CD4-positive, alpha-beta T cell treated with Interleukin-21 for 1 hour (primary cell): ENCODE data around the gene DAP3.
"Not testable (repeated sequence)": the region's sequence is repeated elsewhere in the genome, so short reads cannot be mapped to it uniquely, and the experiment has no call there.

Experiments
- DNase-seq: peaks from one replicate; pipeline ENCODE4 v3.0.0-alpha.2; 2020

The DAP3 gene

GRCh38 chr1:155687705-155688323 is 1.1 kb upstream of the DAP3 start:
- peak; percentile 32 for DNase-seq

DNA sequence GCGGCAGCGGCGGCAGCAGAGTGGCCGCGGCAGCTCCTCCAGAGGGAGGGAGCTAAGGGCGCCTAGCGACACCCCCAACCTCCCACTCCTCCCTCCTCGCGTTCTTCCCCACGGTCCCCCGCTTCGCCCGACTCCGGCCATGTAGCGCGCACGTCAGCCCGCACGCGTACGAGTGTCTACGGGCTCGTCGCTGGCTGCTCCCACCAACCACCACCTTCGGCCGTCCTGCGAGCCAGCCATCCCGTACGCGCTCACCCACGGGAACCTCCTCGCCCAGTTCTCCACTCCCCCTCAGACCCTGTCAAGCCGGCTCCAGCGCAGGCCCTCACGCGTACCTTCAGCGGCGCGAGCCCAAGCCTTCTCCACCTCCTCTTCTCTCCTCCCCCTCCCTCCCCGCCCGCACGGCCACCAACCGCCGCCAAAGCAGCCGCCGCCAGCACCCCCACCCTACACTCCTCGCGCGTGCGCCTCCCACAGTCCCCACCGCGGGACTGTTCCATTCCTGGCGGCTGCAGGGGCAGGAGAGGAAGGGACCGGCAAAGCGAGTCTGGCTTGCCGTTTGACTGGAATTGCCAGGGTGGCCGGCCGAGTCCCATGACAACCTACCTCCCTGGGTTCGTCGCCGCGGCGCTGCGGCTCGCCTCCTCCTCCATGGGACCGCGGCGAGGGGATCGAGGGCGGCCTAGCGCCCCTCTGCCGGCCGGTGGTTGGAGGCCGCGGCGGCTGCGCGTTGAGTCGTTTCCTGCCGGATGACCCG is 389 bp upstream of the DAP3 start, which contains the start of gene YY1AP1:
Gene YY1AP1 (minus strand): TSS at position 451 of the 757 bp plus-strand sequence. CDS start 8,338 bp downstream, outside the sequence.
- DNase-seq = peak; percentile 92

DNA sequence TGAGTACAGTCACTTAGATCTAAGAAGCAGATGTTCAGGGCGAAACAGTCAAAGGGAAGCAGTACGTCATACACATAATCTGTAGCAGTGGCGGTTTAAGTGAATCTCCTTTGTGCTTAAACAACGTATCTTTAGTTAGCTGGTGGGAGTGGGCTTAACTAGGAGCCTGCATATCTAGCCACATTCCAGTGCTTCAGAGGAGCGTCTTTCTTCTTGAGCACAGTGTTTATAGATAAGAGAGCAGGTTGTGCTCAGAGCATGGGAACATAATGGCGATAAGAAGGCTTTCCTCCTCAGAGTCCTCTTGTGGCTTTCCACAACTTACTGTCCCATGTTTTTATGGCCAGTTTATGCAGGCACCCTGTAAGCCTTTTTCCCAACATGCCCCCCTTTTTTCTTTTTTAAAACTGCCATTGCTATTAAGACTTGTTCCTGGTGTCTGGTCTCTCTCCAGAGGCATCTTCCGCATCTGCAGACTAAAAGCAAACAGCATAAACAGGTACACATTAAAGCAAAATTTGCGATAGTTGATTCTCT is 3.2 kb downstream of the DAP3 start:
- DNase-seq = no peak

DNA sequence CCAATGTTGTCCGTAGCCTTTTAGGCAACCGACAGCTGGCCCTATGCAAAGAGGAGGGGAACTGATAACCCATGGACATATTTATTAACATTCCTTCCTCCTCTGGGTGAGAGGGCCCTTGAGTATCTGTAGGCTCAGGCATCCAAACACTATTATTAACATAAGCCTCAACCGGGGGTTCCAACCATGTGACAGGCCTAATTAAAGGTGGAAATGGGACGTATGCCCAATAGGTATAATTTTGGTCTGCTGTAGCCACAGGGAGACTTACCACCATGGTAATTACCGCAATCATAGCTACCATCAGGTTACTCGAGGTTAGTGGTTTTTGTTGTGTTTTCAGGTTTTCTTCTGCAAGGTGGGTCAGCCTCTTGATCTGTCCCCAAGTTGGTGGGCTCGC is 5.3 kb downstream of the DAP3 start:
- DNase-seq = no peak

DNA sequence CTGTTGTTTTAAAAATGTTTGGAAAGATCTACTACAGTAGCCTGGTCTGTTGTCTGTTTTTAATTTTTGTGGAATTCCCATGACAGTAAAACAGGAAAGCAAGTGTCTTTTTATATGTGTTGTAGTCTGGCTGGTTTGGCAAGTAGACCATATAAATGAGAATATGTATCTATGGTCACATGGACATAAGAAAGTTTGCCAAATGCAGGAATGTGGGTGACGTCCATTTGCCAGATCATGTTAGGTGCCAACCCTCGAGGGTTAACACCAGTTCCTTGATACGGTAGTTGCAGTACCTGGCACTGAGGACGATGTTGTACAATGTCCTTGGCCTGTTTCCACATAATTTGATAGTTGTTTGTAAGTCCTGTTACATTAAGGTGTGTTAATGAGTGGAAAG is 6.2 kb downstream of the DAP3 start:
- no peak for DNase-seq

DNA sequence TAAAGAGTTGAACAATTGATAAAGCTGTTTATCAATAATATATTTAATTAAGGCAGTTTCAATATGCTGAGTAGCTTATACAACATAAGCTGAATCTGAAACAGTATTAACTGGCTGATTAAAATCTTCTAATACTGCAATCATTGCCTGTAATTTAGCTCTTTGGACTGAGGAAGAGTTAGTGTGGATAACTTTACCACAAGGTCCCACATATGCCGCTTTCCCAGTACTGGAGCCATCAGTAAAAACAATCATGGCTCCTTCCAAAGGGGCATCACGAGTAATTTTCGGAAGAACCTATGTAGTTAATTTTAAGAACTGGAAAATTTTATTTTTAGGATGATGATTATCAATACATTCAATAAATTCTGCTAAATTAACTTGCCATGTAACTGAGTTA is 6.7 kb downstream of the DAP3 start:
- DNase-seq = no peak

GRCh38 chr1:155696524-155696923 is 7.6 kb downstream of the DAP3 start:
- no peak for DNase-seq

GRCh38 chr1:155697046-155697445 is 8.2 kb downstream of the DAP3 start:
- no peak for DNase-seq

- not testable (repeated sequence) for DNase-seq
Observed at GRCh38 chr1:155697616-155698015, 8.7 kb downstream of the DAP3 start.

- no peak for DNase-seq
Observed at GRCh38 chr1:155698382-155699038, 9.6 kb downstream of the DAP3 start.

DNA sequence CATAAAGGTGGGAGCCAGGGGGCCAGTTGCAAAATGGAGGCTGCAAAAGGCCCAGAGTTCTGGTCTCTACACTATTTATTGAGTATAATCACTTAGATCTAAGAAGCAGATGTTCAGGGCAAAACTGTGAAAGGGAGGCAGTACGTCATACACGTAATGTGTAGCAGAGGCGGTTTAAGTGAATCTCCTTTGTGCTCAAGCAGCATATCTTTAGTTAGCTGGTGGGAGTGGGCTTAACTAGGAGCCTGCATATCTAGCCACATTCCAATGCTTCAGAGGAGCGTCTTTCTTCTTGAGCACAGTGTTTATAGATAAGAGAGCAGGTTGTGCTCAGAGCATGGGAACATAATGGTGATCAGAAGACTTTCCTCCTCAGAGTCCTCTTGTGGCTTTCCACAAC is 10.2 kb downstream of the DAP3 start:
- not testable (repeated sequence) for DNase-seq

DNA sequence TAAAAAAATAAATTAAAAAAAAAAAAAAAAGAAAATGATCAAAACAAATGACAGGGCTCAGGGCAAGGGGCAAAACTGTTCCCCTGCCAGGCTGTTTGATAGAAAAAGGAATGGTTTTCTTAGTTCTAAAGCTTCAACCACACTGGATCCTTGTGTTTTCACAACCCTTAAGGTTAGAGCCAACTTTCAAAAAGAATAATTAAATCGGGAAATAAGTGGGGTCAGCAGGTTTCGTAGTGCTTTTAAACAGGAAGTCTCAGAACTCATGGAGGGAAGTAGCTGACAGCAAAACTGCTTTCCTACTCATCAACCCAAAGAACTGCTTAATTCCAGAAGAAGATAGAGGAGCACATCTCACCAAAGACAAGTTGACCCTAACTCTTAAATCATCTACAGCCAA is 12.8 kb downstream of the DAP3 start:
- not testable (repeated sequence) for DNase-seq

DNA sequence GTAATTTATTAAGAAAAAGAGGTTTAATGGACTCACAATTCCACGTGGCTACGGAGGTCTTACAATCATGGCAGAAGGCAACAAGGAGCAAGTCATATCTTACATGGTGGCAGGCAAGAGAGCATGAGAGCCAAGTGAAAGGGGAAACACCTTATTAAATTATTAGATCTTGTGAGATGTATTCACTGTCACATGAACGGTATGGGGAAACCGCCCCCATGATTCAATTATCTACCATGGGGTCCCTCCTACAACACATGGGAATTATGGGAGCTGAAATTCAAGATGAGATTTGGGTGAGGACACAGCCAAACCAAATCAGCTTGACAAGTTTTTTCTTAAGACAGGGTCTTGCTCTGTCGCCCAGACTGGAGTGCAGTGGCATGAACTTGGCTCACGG is 14.3 kb downstream of the DAP3 start:
- no peak for DNase-seq

- DNase-seq = not testable (repeated sequence)
Observed at GRCh38 chr1:155704414-155704813, 15.5 kb downstream of the DAP3 start.

DNA sequence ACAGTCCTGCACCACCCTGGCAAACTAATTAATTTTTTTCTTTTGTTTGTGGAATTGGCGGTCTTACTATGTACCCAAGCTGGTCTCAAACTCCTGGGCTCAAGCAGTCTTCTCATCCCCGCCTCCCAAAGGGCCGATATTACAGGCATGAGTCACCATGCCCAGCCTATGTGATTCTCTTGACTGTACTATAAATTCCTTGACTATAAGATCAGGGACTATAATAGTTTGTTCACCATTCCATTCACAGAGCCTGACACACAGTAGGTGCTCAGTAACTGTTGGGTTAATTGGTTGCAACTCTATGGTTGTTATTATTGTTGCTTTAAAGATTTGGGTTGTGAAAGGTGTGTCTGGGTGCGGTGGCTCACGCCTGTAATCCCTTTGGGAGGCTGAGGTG is 17.2 kb downstream of the DAP3 start:
- no peak for DNase-seq

- no peak for DNase-seq
Observed at GRCh38 chr1:155709391-155709790, 20.5 kb downstream of the DAP3 start.

DNA sequence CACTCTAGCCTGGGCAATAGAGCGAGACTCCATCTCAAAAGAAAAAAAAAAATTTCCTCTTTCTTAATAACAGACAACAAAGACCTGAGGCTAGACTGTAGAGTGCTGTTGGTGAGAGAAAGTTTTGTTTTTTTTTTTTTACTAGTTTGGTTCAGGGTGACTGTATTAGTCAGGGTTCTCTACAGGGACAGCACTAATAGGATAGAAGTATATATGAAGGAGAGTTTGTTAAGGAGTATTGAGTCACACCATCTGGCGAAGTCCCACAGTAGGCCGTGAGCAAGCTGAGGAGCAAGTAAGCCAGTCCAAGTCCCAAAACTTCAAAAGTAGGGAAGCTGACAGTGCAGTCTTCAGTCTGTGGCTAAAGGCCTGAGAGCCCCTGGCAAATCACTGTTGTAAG is 22.6 kb downstream of the DAP3 start:
- DNase-seq = not testable (repeated sequence)

DNA sequence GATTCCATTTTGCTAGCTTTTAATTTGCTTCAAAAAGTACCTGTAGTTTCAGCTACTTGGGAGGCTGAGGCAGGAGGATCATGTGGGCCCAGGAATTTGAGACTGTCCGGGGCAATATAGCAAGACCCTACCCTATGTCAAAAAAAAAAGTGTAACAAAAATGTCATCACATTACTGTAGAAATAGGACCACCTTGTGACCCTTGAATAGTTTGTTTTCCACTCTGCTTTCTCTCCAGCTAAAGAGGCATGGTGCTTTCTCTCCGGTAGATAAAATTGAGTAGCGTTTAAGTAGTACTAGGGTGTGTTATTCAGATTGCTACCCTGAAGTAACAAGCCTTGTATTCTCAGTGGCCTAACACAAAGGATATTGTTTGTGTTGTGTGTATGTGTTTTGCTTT is 23.7 kb downstream of the DAP3 start:
- peak; percentile 22 for DNase-seq

DNA sequence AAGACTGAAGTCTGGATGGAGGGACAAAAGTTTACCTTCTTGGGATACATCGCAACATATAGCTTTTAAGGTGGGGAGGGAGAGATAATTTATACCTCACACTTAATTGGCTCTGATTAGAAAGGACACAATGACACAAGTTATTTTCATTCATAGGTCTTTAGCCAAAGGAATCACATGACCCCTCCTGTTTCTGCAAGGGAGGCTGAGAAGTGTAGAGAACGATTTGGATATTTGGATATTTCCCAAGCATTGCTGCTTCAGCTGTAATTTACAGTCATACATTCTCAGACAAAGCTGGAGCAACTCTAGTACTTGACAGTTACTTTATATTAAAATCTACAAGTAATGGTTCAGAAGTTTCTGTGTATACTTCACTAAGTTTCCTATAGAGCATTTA is 24.2 kb downstream of the DAP3 start:
- no peak for DNase-seq

GRCh38 chr1:155715056-155715455 is 26.2 kb downstream of the DAP3 start:
- not testable (repeated sequence) for DNase-seq

- no peak for DNase-seq
Observed at GRCh38 chr1:155715777-155716176, 26.9 kb downstream of the DAP3 start.

- no peak for DNase-seq
Observed at GRCh38 chr1:155717041-155717440, 28.1 kb downstream of the DAP3 start.

DNA sequence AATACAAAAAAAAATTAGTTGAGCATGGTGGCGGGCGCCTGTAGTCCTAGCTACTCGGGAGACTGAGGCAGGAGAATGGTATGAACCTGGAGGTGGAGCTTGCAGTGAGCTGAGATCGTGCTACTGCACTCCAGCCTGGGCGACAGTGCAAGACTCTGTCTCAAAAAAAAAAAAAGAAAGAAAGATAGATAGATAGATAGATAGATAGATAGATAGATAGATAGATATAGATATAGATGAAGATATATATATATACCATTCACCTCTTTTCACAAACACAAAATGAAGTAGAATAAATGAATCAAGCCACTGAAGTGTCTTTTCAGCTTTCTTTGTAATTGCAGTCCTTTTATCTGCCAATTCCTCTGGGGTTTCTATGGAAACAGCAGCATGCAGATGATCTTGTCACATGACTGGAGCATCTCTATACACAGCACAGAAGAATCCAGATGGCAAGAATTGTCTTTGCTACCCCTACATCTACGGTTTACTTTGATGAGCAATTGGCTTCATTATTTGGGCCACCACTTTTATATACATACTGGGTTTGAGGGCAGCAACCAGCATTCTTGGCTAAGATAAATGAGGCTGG is 29.7 kb downstream of the DAP3 start:
- not testable (repeated sequence) for DNase-seq
